Spinal cord (tissue), 10 donors: ENCODE data around the gene SMURF1. TPM values are rescaled to one million over a fixed set of nuclear protein-coding genes. Genes with fewer than 3 reads are reported as not detected.

Experiments
- DNase-seq, 6 donors: peaks; one replicate each; pipeline versions ENCODE4 v3.0.0 to v3.0.0-alpha.2; 2013 to 2015; ENCODE audit warnings: low spot score in 6 of 6, low read depth in 4 of 6
- H3K27ac ChIP-seq: one replicate; pipeline ENCODE4 v1.5.1; 2013; ENCODE audit warnings: low read depth, low read length, control low read depth
- H3K27me3 ChIP-seq: one replicate; pipeline ENCODE4 v1.6.1; 2013; ENCODE audit warnings: low read length; ENCODE audit not compliant: control insufficient read depth, insufficient read depth
- H3K36me3 ChIP-seq: one replicate; pipeline ENCODE4 v1.6.1; 2013; ENCODE audit warnings: low read length; ENCODE audit not compliant: control insufficient read depth, insufficient read depth
- H3K4me1 ChIP-seq: one replicate; pipeline ENCODE4 v1.6.1; 2013; ENCODE audit warnings: low read length; ENCODE audit not compliant: control insufficient read depth, insufficient read depth
- H3K4me3 ChIP-seq: one replicate; pipeline ENCODE4 v1.5.1; 2013; ENCODE audit warnings: low read depth, low read length, control low read depth
- H3K9me3 ChIP-seq: one replicate; pipeline ENCODE4 v1.6.1; 2013; ENCODE audit warnings: low read length; ENCODE audit not compliant: control insufficient read depth, insufficient read depth
- WGBS: methylation state at CpG from one replicate; pipeline ENCODE4 v1.1.5; 2013; ENCODE audit warnings: missing lambda C conversion rate; ENCODE audit not compliant: insufficient coverage; 5-methylcytosine and 5-hydroxymethylcytosine counted together
- polyA plus RNA-seq, 2 donors: library from polyadenylated mRNA; unstranded; fragments of 120-200 nt; gene quantifications; one replicate each; pipeline ENCODE4 v1.2.1, GENCODE V29; 2013; ENCODE audit not compliant: insufficient read length in 2 of 2
- total RNA-seq, 2 donors: library from RNA; depleted of rRNA in 1 of 2; stranded (reverse); fragments of 120-200 nt in 1 of 2; fragments of >200 nt in 1 of 2; gene quantifications; one replicate each; pipeline versions ENCODE4 v1.2.3 to v1.2.4, GENCODE V29; 2013 to 2014
- donor health status: healthy.

Gene SMURF1
- total and polyA plus RNA-seq, 4 donors = 22.7 to 28.8 (median 26.8) TPM

GRCh38 chr7:99132595-99133321, 11.2 kb downstream of the SMURF1 start:
- no peak overlapping the region for H3K27ac ChIP-seq
- no peaks in the 10 kb centered on the region for H3K27me3 ChIP-seq
- no peaks in the 10 kb centered on the region for H3K9me3 ChIP-seq
- H3K4me3 ChIP-seq = no peak overlapping the region
- no peak for DNase-seq
- no peaks in the 10 kb centered on the region for H3K4me1 ChIP-seq
- H3K36me3 ChIP-seq = no peaks in the 10 kb centered on the region
- WGBS = 89% methylated on average over 1 of the region's 8 CpGs

- Histone ChIP-seq H3K36me3 (no peaks in the 10 kb centered on the region), H3K27me3 (no peaks in the 10 kb centered on the region), H3K4me1 (no peaks in the 10 kb centered on the region), H3K9me3 (no peaks in the 10 kb centered on the region), H3K4me3 (no peak overlapping the region), H3K27ac (no peak overlapping the region)
- 100% methylated on average over 1 of the region's 2 CpGs for WGBS
- DNase-seq = no peak
Measured at GRCh38 chr7:99131290-99131689, 12.6 kb downstream of the SMURF1 start.

DNA sequence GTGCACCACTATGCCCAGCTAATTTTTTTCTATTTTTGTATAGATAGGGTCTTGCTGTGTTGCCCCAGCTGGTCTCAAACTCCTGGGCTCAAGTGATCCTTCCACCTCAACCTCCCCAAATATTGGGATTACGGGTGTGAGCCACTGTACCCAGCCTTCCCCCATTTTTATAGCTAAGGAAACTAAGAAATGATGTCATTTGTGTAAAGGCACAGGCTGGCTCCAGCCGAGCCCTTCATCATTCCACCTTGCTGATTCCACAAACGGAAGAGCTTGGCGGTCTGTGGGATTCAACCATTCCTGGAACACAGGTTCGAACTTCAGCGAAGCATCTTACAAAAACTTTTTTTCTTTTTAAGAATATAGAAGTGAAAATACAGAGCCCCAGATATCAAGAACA, 14.4 kb downstream of the SMURF1 start:
- no peaks in the 10 kb centered on the region for H3K4me1 ChIP-seq
- no CpG with 5 or more reads among the region's 6 CpGs for WGBS
- H3K36me3 ChIP-seq = no peaks in the 10 kb centered on the region
- no peak overlapping the region for H3K4me3 ChIP-seq
- no peak for DNase-seq
- H3K9me3 ChIP-seq = no peaks in the 10 kb centered on the region
- no peaks in the 10 kb centered on the region for H3K27me3 ChIP-seq
- no peak overlapping the region for H3K27ac ChIP-seq

GRCh38 chr7:99129001-99129400, 14.9 kb downstream of the SMURF1 start:
- H3K4me1 ChIP-seq = no peaks in the 10 kb centered on the region
- no CpG with 5 or more reads among the region's 3 CpGs for WGBS

GRCh38 chr7:99128076-99128950, 15.6 kb downstream of the SMURF1 start:
- no peak for DNase-seq
- no peak overlapping the region for H3K27ac ChIP-seq
- no peaks in the 10 kb centered on the region for H3K4me1 ChIP-seq

More at GRCh38 chr7:99129001-99129400, 14.9 kb downstream of the SMURF1 start:
- Histone ChIP-seq H3K27me3 (no peaks in the 10 kb centered on the region), H3K4me3 (no peak overlapping the region), H3K36me3 (no peaks in the 10 kb centered on the region), H3K27ac (no peak overlapping the region), H3K9me3 (no peaks in the 10 kb centered on the region)
- no peak for DNase-seq

GRCh38 chr7:99127636-99128035, 16.3 kb downstream of the SMURF1 start:
- no CpG with 5 or more reads among the region's 6 CpGs for WGBS
- no peaks in the 10 kb centered on the region for H3K36me3 ChIP-seq
- H3K4me3 ChIP-seq = no peak overlapping the region
- no peaks in the 10 kb centered on the region for H3K27me3 ChIP-seq
- H3K27ac ChIP-seq = no peak overlapping the region
- no peaks in the 10 kb centered on the region for H3K4me1 ChIP-seq
- no peak for DNase-seq
- H3K9me3 ChIP-seq = no peaks in the 10 kb centered on the region

More at GRCh38 chr7:99128076-99128950, 15.6 kb downstream of the SMURF1 start:
- H3K27me3 ChIP-seq = no peaks in the 10 kb centered on the region
- WGBS = 83% methylated on average over 1 of the region's 11 CpGs
- H3K9me3 ChIP-seq = no peaks in the 10 kb centered on the region
- H3K4me3 ChIP-seq = no peak overlapping the region
- no peaks in the 10 kb centered on the region for H3K36me3 ChIP-seq

DNA sequence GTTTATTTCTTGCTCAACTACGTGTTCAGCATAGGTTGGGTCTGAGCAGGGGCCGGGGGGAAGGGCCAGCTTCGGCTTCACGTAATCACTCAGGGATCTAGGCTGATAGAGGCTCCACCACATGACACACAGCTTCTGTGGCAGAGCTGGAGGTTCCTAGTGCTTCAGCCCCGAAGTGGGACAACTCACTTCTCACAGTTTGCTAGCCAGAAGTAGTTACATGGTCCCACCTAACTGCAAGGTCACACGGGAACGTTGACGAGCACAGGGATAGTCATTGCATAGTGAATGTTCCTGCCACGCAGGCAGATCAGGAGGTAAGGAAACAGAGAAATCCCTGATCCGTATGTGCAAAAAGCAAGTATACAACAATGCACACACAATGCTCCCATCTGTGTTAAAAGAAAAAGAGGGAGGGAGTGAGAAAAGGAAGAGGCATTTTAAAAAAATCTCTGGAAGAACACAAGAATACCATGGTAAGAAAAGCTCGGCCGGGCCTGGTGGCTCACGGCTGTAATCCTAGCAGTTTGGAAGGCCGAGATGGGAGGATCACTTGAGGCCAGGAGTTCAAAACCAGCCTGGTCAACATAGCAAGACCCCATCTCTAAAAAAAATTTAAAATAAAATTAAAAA, 16.9 kb downstream of the SMURF1 start:
- Histone ChIP-seq H3K27me3 (no peaks in the 10 kb centered on the region), H3K4me3 (no peak overlapping the region), H3K36me3 (no peaks in the 10 kb centered on the region), H3K9me3 (no peaks in the 10 kb centered on the region), H3K4me1 (no peaks in the 10 kb centered on the region), H3K27ac (no peak overlapping the region)
- 77% methylated on average over 9 of the region's 14 CpGs for WGBS
- DNase-seq = no peak

- Histone ChIP-seq H3K27ac (no peak overlapping the region), H3K36me3 (no peaks in the 10 kb centered on the region)
- WGBS = 80% methylated on average over 4 of the region's 4 CpGs
Measured at GRCh38 chr7:99125505-99125865, 18.4 kb downstream of the SMURF1 start.

DNA sequence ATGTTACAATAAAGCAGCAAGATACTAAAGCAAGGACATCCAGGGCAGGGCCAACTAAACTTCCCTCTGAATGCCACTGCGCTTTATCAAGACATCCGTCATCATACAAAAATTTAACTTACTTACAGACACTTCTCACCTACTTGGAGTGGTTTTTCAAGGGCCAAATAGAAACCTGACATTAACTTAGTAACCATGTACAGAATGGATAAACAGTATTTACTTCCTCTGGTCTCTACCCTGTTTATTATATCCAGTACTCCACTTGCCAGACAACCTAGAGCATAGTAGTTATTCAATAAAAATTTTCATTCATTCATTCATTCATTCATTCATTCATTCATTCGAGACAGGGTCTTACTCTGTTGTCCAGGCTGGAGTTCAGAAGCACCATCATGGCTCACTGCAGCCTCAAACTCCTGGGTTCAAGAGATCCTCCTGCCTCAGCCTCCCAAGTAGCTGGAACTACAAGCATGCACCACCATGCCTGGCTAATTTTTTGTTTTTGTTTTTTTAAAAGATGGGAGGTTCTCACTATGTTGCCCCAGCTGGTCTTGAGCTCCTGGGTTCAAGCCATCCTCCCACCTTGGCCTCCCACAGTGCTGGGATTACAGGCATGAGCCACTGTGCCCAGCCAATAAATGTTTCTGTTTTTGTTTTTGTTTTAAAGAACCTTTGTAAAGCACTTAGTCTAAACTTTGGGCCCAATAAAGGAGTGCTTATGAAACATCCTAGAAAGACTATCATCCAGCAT, 19.0 kb downstream of the SMURF1 start:
- no peak for DNase-seq
- H3K27me3 ChIP-seq = no peaks in the 10 kb centered on the region
- H3K4me1 ChIP-seq = peaks cover 3% of the 10 kb centered on the region
- no peak overlapping the region for H3K27ac ChIP-seq
- no peaks in the 10 kb centered on the region for H3K36me3 ChIP-seq
- H3K4me3 ChIP-seq = no peak overlapping the region
- no peaks in the 10 kb centered on the region for H3K9me3 ChIP-seq
- 83% methylated on average over 2 of the region's 3 CpGs for WGBS

More at GRCh38 chr7:99125505-99125865, 18.4 kb downstream of the SMURF1 start:
- Histone ChIP-seq H3K27me3 (no peaks in the 10 kb centered on the region), H3K4me3 (no peak overlapping the region), H3K4me1 (peaks cover 3% of the 10 kb centered on the region), H3K9me3 (no peaks in the 10 kb centered on the region)
- DNase-seq = no peak
